ENCODE data around the gene ANO3.

Gene ANO3

DNA sequence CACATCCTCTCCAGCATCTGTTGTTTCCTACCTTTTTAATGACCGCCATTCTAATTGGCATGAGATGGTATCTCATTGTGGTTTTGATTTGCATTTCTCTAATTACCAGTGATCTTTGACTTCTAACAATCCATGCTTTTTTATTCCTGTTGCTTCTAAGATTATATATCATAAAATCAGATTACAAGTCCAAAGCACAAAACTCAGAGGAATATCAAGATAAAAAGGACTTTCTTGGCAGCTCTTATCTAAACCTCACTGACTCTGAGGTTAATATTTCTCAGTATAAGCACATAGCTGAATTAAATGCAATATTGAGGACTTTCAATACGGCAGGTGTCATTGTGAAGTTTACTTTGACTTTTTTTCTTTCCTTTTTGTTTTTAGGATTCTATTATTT is 378.6 kb downstream of the ANO3 start:
- no peak for DNase-seq (ENCODE audit: low read depth)

DNA sequence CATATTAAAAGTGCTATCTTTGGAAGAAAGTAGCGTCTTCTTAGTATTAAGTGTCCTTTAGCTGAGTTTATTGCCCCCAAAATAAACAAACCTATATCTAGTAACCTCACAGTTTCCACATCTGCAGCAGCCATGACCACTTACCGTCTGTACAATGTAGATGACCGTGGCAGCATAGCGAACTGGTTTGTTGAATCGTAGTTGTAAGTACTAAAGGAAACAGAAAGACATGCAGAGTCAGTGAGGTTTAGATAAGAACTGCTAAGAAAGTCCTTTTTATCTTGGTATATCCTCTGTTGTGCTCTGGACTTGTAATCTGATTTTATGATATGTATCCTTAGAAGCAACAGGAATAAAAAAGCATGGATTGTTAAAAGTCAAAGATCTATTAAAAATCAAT is 380.6 kb downstream of the ANO3 start:
- peak; percentile 62 for DNase-seq (ENCODE audit: low read depth)

Data from CMK (cell line).